GM23248 (cell line): Measurements from ENCODE around the gene CRY1. TPM values are rescaled to one million over a fixed set of nuclear protein-coding genes. Genes with fewer than 3 reads are reported as not detected.

Experiments
- DNase-seq: peaks from one replicate; pipeline ENCODE4 v3.0.0-alpha.2; 2015
- H2AFZ ChIP-seq: fragments of 200-600 bp; sonication (generic); 2 replicates; pipeline ENCODE4 v1.6.1; 2016; ENCODE audit warnings: antibody characterized with exemption
- H3F3A ChIP-seq: fragments of 200-600 bp; sonication (generic); 2 replicates; pipeline ENCODE4 v1.6.1; 2016; ENCODE audit warnings: mild to moderate bottlenecking, antibody characterized with exemption, mixed run types; ENCODE audit not compliant: insufficient read depth
- H3K27ac ChIP-seq: fragments of 200-600 bp; sonication (generic); 2 replicates; pipeline ENCODE4 v1.5.1; 2016; ENCODE audit warnings: mild to moderate bottlenecking
- H3K27me3 ChIP-seq: fragments of 200-600 bp; sonication (generic); replicated peaks from 2 replicates; pipeline ENCODE4 v1.6.1; 2016; ENCODE audit warnings: mild to moderate bottlenecking; ENCODE audit not compliant: insufficient read depth
- H3K36me3 ChIP-seq: fragments of 200-600 bp; sonication (generic); 2 replicates; pipeline ENCODE4 v1.6.1; 2016; ENCODE audit warnings: low read depth, mild to moderate bottlenecking
- H3K4me1 ChIP-seq: fragments of 200-600 bp; sonication (generic); 2 replicates; pipeline ENCODE4 v1.6.1; 2016; ENCODE audit warnings: mild to moderate bottlenecking; ENCODE audit not compliant: insufficient read depth
- H3K4me2 ChIP-seq: fragments of 200-600 bp; sonication (generic); one replicate; pipeline ENCODE4 v1.6.1; 2016; ENCODE audit warnings: mild to moderate bottlenecking; ENCODE audit not compliant: unreplicated experiment
- H3K4me3 ChIP-seq: fragments of 200-600 bp; sonication (generic); 2 replicates; pipeline ENCODE4 v1.5.1; 2016; ENCODE audit warnings: mild to moderate bottlenecking
- H3K79me2 ChIP-seq: fragments of 200-600 bp; sonication (generic); 2 replicates; pipeline ENCODE4 v1.6.1; 2016; ENCODE audit warnings: mild to moderate bottlenecking; ENCODE audit not compliant: insufficient read depth
- H3K9ac ChIP-seq: fragments of 200-600 bp; sonication (generic); 2 replicates; pipeline ENCODE4 v1.6.1; 2016; ENCODE audit warnings: mild to moderate bottlenecking
- H3K9me2 ChIP-seq: fragments of 200-600 bp; sonication (generic); 2 replicates; pipeline ENCODE4 v1.6.1; 2016; ENCODE audit warnings: mixed run types, mild to moderate bottlenecking, moderate library complexity; ENCODE audit not compliant: insufficient read depth
- H3K9me3 ChIP-seq: fragments of 200-600 bp; sonication (generic); one replicate; pipeline ENCODE4 v1.6.1; 2017; ENCODE audit warnings: low read depth
- H4K20me1 ChIP-seq: fragments of 200-600 bp; sonication (generic); 2 replicates; pipeline ENCODE4 v1.6.0; 2016; ENCODE audit not compliant: insufficient read depth
- EZH2 ChIP-seq: fragments of 200-600 bp; sonication (generic); IDR thresholded peaks from 2 replicates; pipeline ENCODE4 v1.6.1; 2018; ENCODE audit warnings: antibody characterized with exemption, mild to moderate bottlenecking; ENCODE audit not compliant: insufficient read depth, poor library complexity, severe bottlenecking
- EZH2phosphoT487 ChIP-seq: fragments of 200-600 bp; sonication (generic); IDR thresholded peaks from 2 replicates; pipeline ENCODE4 v1.6.1; 2018; ENCODE audit warnings: antibody characterized with exemption, moderate library complexity, mild to moderate bottlenecking, low read depth; ENCODE audit not compliant: insufficient read depth
- WGBS, 2 experiments: methylation state at CpG; one replicate each; pipeline ENCODE4 v1.1.6; 2015 to 2017; ENCODE audit warnings: low lambda C conversion rate in 2 of 2, low coverage in 1 of 2; ENCODE audit errors: missing lambda C conversion rate in 2 of 2; 5-methylcytosine and 5-hydroxymethylcytosine counted together
- in situ Hi-C: fragments of 300-500 bp; cut with MboI; formaldehyde crosslinking; loops from 2 replicates; pipeline ENCODE4 v1.15.0; 2020
- polyA plus RNA-seq: library from polyadenylated mRNA; unstranded; fragments of >200 nt; fragmentation: Nextera tagmentation; extraction: Ambion mirVana; gene quantifications from 2 replicates; pipeline ENCODE4 v1.2.1, GENCODE V29; 2016
- total RNA-seq: library from RNA; depleted of rRNA; stranded (reverse); fragments of >200 nt; shearing (Covaris generic); gene quantifications from 2 replicates; pipeline ENCODE4 v1.2.3, GENCODE V29; 2014

The CRY1 gene
- total and polyA plus RNA-seq, 2 experiments from 2014 or later = 13.6 to 14.8 TPM

- 31 to 32% methylated on average over 36 of the region's 36 CpGs for WGBS, 2 experiments
- Histone ChIP-seq H3K27me3 (no peaks in the 10 kb centered on the region), H3K27ac (peak overlapping the region; percentile 99), H3K4me3 (peak overlapping the region; percentile 97), H3F3A (peaks cover 35% of the 10 kb centered on the region), H3K4me1 (peaks cover 21% of the 10 kb centered on the region), H3K79me2 (peaks cover 47% of the 10 kb centered on the region), H3K36me3 (0 out of 2 replicates have a peak, but pooled peaks cover 4% of the 10 kb centered on the region), H3K9ac (peak overlapping the region; percentile 100), H4K20me1 (peaks cover 15% of the 10 kb centered on the region; the same call in 1 of the 2 replicates), H2AFZ (peak overlapping the region; percentile 80), H3K4me2 (peak overlapping the region; percentile 73), H3K9me2 (no peaks in the 10 kb centered on the region), H3K9me3 (no peaks in the 10 kb centered on the region)
- DNase-seq = peak; percentile 74
- in situ Hi-C loops = no loop called here
- no peak for TF ChIP-seq EZH2
- TF ChIP-seq EZH2phosphoT487 = no peak
Observed at GRCh38 chr12:106954462-106955376, 138.6 kb downstream of the CRY1 start.

GRCh38 chr12:106953352-106954250 is 139.7 kb downstream of the CRY1 start:
- TF ChIP-seq EZH2 (no peak), EZH2phosphoT487 (no peak)
- Histone ChIP-seq H3K9me2 (no peaks in the 10 kb centered on the region), H2AFZ (0 out of 2 replicates have a peak overlapping the region, but pooled peaks have one; percentile 80), H3K9ac (no peak overlapping the region), H3K79me2 (peaks cover 35% of the 10 kb centered on the region), H3K27ac (no peak overlapping the region), H3K36me3 (no peaks in the 10 kb centered on the region), H3K27me3 (no peaks in the 10 kb centered on the region), H3K9me3 (no peaks in the 10 kb centered on the region), H3K4me1 (0 out of 2 replicates have a peak, but pooled peaks cover 14% of the 10 kb centered on the region), H3K4me2 (peak overlapping the region; percentile 21), H3F3A (peaks cover 27% of the 10 kb centered on the region), H4K20me1 (peaks cover 10% of the 10 kb centered on the region; the same call in 1 of the 2 replicates), H3K4me3 (peak overlapping the region; percentile 97; the same call in 1 of the 2 replicates)
- no peak for DNase-seq
- in situ Hi-C loops = no loop called here
- 80 to 83% methylated on average over 12 of the region's 12 CpGs for WGBS, 2 experiments

GRCh38 chr12:106950591-106950990 is 142.8 kb downstream of the CRY1 start:
- Histone ChIP-seq H3K36me3 (no peaks in the 10 kb centered on the region; the same call in 1 of the 2 replicates), H3K27me3 (no peaks in the 10 kb centered on the region), H3K79me2 (peaks cover 10% of the 10 kb centered on the region), H3K4me1 (0 out of 2 replicates have a peak, but pooled peaks cover 10% of the 10 kb centered on the region), H3F3A (peaks cover 9% of the 10 kb centered on the region; the same call in 1 of the 2 replicates), H3K4me3 (no peak overlapping the region), H3K27ac (no peak overlapping the region), H3K9me2 (no peaks in the 10 kb centered on the region), H4K20me1 (no peaks in the 10 kb centered on the region), H2AFZ (no peak overlapping the region), H3K9me3 (no peaks in the 10 kb centered on the region), H3K9ac (no peak overlapping the region), H3K4me2 (no peak overlapping the region)
- TF ChIP-seq EZH2phosphoT487 = no peak
- TF ChIP-seq EZH2 = no peak
- DNase-seq = no peak
- 89 to 92% methylated on average over 5 of the region's 5 CpGs for whole genome bisulfite sequencing, 2 experiments
- in situ Hi-C loops = no loop called here

- Histone ChIP-seq H2AFZ (no peak overlapping the region), H3K36me3 (no peaks in the 10 kb centered on the region; the same call in 1 of the 2 replicates)
- TF ChIP-seq EZH2 (no peak), EZH2phosphoT487 (no peak)
Observed at GRCh38 chr12:106947461-106947860, 145.9 kb downstream of the CRY1 start.

More at GRCh38 chr12:106947461-106947860, 145.9 kb downstream of the CRY1 start:
- Histone ChIP-seq H3K9ac (no peak overlapping the region), H3K79me2 (no peaks in the 10 kb centered on the region), H3K9me3 (no peaks in the 10 kb centered on the region), H3K4me2 (no peak overlapping the region), H3K9me2 (no peaks in the 10 kb centered on the region), H3K4me1 (no peaks in the 10 kb centered on the region), H3K27me3 (no peaks in the 10 kb centered on the region), H3K4me3 (no peak overlapping the region), H4K20me1 (no peaks in the 10 kb centered on the region), H3F3A (no peaks in the 10 kb centered on the region), H3K27ac (no peak overlapping the region)
- in situ Hi-C loops = no loop called here
- no peak for DNase-seq
